Right lobe of liver (tissue), 4 donors: Measurements from ENCODE around the gene HCN4.

Experiments
- CTCF ChIP-seq, 4 donors: fragments of 200-600 bp in 3 of 4; fragments of 450-650 bp in 1 of 4; IDR thresholded peaks; one replicate each; pipeline versions ENCODE4 v1.5.1 to v1.8.0; 2016 to 2022; ENCODE audit warnings: antibody characterized with exemption in 4 of 4, mild to moderate bottlenecking in 2 of 4
- POLR2A ChIP-seq: fragments of 450-650 bp; IDR thresholded peaks from one replicate; pipeline ENCODE4 v1.6.1; 2017; ENCODE audit warnings: antibody characterized with exemption, mild to moderate bottlenecking
- donor health status: DM: no; HTN: no; CAD: no.
- donor health status: DM: no; HTN: no; CAD: no.
- donor health status: DM: no; HTN: yes; CAD: no.

- TF ChIP-seq CTCF (IDR thresholded peaks at IDR 0.05): no peak
- TF ChIP-seq POLR2A: no peak
Observed at GRCh38 chr15:73318463-73319351, 50.1 kb downstream of the HCN4 start.
